ENCODE measurements around the gene AURKAIP1.
A peak's percentile ranks its signal among the peaks of the same experiment; 100 is the strongest.
"Not testable (repeated sequence)": the region's sequence is repeated elsewhere in the genome, so short reads cannot be mapped to it uniquely, and the experiment has no call there.

Gene AURKAIP1

DNA sequence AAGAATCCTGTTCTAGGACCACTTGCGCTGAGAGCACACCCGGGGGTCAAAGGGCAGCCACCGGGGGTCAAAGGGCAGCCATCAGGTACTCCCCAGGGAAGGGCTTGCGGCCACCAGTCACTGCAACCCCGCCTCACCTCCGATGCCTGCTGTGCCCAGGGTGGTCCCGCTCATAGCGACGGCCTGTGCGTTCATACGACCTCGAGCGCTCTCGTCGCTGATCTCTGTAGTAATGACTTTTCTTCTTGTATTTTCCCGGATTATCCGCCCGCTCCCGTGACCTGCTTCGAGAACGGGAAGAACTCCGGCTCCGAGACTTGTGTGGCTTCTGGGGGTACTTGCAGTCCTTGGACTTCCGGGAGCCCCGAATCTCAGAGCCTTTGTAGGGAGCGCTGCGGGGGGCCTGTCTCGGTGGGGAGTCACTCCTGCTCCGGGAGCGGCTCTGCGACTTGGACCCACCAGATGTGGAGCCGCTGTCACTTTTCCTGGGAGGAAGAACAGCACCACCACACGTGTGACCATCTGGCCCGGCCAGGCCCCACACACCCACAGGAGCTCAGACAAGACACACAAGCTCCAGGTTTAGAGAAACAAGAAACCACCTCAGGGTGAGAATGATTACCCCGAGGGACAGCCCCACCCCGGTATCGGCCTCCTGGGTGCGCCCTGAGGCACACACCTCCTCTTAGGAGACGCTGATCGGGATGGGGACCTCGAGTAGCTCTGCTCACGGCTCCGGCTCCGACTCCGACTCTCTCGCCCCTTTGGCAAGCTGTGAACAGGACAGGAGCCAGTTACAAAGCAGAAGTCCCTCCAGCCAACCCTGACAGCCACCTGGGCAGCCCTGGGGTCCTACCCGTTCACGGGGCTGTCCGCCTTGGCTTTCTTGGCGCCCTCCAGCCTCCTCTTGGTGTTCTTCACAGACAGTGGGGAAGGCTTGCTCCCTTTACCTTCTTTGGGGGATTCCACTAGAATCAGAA is 12.4 kb upstream of the AURKAIP1 start:
- no peak for DNase-seq

DNA sequence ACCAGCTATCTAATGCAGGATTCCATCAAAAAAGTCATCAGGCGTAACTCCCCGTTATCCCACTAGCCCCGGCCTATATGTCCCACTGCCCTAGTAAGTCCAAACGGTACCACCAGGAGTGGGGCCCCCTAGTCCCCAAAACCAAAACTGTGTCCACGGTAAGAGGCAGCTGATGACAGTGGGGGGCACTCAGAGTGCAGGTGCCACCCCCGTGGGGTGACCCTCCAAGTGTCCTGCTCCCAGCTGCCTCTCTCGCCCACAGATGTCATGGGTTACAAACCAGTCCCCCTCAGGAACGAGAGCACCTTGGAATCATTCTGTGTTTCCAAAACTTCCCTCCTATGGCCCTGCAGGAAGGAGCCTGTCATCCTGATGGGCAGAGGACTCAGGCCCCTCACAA is 10.9 kb upstream of the AURKAIP1 start:
- no peak for DNase-seq

DNA sequence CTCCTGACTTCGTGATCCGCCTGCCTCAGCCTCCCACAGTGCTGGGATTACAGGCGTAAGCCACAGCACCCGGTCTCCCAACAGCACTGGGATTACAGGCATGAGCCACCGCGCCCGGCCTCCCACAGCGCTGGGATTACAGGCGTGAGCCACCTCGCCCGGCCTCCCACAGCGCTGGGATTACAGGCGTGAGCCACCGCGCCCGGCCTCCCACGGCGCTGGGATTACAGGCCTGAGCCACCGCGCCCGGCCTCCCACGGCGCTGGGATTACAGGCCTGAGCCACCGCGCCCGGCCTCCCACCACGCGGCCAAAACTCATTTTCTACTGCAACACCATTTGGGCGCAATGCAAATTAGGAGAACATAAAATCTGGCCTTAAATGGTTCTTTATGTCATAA is 10.3 kb upstream of the AURKAIP1 start:
- DNase-seq: not testable (repeated sequence)

DNA sequence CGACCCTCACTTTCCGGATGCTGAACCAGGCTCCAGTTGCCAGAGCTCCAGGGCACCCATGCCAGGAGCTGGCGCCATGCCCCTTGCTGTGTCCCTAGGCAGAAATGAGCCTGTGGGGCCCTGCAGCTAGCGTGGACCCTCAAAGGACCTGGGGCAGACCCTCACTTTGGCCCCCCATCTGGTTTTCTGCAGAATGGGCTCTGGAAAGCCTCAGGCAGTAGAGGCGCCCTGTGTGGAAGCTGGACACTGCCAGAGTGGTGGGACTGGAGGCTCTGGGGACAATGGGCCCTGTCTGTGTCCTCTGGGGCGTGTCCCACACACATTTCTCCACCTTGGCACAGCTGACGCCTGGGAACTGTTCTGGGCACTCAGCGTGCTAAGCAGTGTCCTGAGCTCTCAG is 6.3 kb upstream of the AURKAIP1 start:
- no peak for DNase-seq

DNA sequence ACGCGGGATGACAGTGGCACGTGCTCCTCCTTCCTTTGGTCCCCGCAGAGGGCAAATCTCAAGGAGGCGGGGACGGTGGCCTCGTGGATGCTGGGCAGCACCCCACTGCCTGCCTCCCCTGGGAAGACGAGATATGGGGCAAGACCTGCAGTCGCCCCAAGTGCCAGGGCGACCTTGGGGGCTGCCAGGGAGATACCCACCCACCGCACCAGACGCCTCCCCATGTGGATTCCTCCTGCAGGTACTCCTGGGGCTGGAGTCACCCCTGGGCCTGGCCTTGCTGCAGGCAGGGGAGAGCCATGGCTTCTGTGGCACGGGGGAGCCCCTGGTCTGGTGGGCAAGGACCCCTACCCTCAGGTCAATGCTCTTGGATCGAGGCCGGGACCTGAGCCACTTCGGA is 5.9 kb upstream of the AURKAIP1 start:
- no peak for DNase-seq

DNA sequence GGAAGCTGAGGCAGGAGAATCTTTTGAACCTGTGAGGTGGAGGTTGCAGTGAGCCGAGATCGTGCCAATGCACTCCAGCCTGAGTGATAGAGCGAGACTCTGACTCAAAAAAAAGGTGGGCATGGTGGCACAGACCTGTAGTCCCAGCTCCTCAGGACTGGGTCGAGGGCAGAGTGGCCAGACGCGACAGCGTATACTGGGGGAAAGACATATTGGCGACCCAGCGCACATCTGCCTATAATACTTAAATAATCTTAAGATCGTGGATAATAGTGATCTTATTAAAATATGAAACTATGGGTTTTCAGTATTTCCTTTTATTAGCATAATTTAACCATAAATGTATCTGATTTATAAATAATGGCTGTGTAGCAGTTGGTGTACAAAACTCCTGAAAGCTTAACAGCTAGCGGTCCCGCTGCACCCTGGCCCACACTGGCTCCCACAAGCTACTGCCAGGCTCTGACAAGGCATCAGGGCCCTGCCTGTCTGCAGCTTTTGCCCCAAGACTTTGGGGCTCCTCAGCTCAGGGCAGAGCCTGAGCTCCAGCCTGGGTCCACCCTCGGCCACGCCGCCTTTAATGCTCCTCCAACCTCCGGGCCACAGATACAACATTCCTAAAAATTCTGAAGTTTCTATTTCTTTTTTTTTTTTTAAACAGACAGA is 2.7 kb upstream of the AURKAIP1 start:
- DNase-seq: no peak

DNA sequence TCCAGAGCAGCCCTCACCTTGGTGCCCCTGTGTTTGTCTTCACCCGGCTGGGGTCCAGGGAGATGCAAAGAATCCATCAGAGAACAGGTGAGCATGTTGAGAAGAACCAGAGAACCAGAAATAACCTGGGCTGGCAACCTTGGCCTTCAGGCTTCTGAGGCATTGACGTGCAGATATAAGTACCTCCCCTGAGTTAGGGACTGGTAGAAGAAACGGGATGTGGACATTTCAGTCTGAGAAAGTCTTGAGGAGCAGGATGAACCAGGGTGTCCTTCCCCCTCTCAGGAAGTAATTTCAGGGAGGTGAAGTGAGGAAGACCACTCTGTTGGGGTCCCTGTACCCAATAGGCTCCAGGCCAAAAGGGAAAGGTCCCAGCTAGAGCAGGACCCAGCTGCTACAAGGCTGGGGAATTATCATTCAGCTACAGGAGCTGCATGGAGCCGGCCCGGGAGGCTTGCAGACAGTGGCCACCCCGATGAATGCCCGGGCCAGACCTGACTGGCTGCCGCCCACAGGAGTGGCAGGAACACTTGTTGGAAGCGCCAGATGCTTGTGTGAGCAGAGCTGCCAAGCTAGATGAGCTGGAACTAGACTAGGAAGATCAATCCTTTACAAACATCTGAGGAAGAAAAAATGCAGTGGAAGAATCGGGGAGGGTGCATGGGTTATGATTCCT is 1.7 kb upstream of the AURKAIP1 start:
- no peak for DNase-seq

DNA sequence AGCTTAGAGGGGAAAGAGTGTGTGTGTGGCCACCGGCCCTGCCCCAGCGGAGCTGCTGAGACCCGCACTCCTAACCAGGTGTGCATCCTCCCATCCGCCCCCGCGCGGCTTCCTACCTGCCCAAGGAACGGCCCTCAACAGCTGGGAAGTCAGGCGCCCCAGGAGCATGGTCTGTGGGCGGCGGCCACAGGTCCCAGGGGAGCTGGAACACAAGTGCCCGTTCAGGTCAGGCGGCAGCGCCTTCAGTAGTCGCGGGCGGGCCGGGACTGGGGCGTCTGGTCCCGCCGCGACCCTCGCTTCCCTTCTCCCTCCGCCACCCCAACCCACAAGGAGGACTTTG is 448 bp downstream of the AURKAIP1 start:
- DNase-seq: no peak

DNA sequence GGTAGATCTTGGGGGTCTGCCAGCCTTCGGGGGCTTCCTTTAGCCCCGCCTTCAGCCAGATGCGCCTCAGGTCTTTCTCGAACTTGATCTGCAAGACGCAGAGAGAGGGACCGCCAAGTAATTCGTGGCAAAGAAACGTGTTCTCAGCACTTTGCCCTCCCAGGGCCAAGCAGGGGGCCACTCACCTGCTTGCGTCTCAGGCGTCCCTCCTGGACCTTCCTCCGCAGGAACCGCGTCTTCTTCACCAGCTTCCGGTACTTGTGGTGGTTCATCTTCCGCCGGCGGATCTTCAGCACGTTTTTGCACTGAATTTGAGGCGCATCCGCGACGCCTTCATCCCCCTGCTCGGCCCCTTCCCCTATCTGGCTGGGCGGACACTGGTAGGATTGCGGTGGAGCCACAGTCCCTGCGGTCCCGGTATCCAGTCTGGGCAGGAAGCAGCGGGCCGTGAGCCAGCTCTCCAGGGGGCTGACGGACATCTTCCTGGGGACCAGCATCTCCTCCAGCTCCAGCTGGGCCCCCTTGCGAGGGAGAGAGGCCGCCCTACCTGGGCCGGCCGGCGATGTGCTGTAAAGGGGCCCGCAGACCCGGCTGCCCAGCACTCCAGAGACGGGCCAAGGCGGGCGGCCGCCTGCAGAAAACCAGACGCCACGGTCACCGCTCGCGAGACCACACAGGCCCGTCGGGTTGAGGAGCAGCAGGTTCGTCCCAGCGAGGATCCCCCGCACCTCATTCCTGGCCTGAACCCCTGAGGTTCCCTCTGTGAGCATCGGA is 1.0 kb downstream of the AURKAIP1 start:
- no peak for DNase-seq

DNA sequence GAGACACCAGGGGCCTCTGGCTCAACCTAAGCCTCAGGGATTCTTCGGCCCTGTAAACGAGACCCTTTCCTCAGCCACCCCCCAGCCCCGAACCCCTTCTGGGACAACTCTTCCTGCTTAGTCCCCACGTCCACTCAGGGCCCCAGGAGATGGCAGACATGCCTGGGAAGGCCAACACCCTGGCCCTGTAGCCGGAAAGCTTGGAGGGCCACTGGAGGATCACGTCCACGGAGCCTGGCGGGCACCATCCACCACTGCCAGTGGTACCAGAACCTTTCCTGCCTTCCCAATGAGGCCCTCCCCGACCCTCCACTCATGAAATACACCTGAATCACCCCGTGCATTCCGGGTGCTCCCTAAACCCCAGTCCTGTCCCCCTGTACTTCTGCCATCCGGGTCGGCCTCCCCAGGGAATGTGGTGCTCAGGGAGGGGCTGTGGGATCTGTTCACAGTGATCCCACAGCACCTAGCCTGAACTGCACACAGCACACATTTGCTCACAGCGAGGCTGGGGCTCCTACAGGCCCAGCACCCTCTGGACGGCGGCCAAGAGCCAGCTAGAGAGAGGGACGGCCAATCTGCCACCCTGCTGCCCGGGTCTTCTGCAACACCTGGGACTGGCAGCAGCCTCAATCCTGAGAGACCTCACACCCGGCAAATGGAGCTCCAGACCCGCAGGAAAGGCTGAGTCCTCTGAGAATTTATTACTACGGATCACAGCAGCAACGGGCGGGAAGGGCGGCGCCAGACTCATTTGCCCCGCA is 1.8 kb downstream of the AURKAIP1 start:
- no peak for DNase-seq

DNA sequence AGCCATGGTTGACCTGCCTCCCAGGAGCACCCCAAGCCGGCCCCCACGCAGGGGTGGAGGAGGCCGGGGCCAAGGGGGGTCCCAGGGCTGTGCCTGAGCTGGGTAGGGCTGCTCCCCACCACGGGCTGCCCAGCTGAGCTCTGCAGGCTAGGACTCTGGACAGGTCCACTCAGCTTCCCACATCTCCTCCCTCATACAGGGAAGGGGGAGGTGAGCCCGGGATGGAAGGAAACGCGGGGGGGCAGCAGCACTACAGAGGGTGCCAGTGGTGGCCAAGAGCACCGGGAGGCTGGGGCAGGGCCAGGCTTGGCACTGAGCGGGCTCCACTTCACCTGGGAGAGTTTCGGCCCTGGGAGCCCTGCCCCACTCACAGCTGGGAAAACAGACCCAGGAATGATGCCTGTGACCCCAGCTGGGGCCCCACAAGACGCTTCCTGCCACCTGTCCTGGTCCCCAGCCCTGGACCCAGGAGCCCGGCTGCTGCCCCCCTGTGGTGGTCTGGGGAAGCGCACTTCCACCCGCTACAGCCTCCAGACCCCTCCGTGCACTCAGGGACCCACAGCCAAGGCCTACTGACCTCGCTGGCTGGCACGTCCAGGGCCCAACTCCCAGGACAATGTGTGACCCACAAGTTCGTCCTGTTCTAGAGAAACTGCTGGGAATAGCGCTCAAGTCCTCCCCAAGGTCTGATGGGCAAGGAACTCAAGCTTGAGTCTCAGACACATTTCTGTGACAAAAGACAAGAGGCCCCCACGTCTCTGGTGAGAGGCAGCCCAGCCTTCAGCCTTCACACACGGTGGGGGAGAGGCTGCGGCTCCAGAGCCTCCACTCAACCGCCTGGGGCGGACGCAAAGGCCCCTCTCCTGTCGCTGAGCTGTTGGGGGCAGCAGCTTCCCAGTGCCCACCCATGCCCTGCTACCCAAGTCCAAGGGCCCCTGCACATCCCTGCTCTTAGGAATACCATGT is 3.0 kb downstream of the AURKAIP1 start:
- peak in 23 of 56 donors; percentile 9 to 67 (median 33) for DNase-seq

DNA sequence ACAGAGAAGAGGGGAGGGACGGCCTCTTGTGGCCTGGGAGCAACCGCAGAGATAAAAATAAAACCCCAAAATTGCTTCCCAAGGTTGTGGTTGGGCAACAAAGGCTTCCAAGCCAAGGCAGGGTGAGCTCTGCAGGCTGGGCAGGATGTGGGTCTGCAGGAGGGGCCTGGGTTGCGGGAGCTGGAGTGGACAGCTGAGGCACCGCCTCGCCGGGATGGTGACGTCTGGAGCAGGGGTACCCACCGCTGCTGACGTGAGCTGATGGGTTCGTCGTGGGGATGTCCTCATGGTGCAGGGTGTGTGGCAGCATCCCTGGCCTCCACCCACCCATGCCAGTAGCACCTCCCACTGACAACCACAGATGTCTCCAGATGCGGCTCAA is 3.7 kb downstream of the AURKAIP1 start:
- DNase-seq: no peak

DNA sequence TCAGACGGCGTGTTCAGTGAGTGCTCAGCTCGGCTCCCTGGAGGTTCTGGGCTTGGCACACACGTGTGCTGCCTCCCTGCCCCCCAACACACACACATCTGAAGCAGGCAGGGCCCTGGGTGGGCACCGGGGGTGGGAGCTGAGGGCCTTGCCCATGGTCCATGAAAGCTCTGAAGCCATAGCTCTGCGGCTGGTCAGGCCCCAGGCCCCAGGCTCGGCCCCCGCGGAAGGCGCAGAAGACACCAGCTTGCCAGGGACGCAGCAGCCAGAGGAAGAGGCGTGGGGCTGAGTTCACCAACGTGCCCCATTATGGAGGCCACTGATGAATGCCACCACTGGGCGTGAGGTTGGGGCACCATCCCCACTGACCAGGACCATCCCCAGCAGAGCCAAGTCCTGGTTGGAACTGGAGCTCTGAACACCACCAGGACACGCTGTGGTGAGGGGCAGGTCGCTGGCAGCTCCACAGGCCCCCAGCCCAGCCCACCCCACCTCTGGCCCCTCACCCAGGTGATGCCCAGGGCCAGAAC is 4.2 kb downstream of the AURKAIP1 start:
- no peak for DNase-seq

DNA sequence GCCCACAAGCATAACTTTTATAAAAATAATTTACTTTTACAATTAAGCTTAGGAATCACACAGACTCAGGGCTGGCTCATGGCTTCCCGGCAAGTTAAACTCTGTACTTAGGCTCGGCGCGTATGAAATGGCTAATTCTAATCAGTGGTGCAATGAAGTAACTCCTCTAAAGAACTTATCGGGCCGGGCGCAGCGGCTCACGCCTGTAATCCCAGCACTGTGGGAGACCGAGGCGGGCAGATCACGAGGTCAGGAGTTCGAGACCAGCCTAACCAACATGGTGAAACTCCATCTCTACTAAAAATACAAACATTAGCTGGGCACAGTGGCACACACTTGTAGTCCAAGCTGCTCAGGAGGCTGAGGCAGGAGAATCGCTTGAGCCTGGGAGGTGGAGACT is 4.9 kb downstream of the AURKAIP1 start:
- not testable (repeated sequence) for DNase-seq

DNA sequence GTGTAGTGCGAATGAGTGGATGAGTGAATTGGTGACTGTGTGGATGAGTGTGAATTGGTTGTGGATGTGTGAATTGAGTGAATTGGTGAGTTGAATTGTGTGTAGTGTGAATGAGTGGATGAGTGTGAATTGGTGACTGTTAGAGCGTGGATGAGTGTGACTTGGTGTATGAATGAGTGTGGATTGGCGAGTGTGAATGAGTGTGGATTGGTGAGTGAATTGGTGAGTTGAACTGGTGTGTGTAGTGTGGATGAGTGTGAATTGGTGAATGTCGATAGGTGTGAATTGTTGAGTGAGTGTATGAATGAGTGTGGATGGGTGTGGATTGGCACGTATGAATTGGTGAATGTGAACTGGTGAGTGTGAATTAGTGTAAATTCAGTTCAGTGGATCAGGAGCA is 7.7 kb downstream of the AURKAIP1 start:
- DNase-seq: no peak

DNA sequence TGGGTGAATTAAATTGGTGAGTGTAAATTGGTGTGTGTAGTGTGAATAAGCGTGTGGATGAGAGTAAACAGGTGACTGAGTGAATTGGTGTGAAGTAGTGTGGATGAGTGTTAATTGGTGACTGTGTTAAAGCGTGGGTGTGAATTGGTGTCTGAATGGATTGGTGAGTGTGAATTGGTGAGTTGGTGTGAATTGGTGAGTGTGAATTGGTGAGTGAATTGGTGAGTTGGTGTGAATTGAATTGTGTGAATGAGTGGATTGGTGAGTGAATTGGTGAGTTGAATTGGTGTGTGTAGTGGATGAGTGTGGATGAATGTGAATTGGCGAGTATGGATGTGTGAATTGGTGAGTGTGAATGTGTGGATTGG is 8.3 kb downstream of the AURKAIP1 start:
- no peak for DNase-seq

DNA sequence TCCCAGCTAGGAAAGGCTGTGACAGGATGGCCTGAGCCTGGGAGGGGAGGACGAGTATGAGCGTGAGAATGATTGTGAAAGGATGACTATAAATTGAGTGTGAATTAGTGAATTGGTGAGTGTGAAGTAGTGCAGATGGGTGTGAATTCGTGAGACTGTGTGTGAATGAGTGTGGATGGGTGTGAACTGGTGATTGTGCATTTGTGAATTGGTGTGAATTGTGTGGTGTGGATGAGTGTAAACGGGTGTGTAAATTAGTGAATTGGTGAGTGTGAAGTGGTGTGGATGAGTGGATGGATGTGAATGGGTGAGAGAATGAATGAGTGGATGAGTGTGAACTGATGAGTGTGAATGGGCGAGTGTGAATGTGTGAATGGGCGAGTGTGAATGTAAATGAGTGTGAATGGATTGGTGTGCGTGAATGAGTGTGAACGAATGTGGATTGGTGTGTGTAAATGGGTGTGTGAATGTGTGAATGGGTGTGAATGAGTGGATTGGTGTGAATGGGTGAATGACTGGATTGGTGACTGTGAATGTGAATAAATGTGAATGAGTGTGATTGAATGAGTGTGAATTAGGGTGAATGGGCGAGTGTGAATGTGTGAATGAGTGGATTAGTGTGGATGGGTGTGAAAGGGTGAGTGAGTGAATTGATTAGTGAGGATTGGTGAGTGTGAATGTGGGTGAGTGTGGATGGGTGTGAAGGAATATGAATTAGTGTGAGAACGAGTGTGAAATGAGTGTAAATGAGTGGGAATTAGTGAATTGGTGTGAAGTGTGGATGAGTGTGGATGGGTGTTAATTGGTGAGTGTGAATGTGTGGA is 8.9 kb downstream of the AURKAIP1 start:
- no peak for DNase-seq

DNA sequence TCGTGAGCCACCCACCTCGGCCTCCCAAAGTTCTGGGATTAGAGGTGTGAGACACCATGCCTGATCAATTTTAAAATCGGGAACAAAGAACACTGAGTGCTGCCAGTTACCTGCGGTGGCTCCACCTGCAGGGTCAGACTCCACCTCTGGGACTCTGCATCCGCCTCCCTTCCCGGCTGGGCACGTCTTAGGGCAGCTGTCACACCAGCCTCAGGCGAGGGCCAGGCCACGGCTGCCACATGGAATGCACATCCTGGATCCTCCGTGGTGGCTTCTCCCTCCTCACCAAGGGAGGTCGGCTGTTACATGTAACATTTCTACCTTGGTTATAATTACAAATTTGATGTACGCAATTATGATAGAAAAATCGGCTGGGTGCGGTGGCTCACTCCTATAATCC is 10.7 kb downstream of the AURKAIP1 start:
- no peak for DNase-seq

Data from amygdala (tissue), 56 donors.